ENCODE results near the gene CLEC4M. TPM values are rescaled to one million over a fixed set of nuclear protein-coding genes. Genes with fewer than 3 reads are reported as not detected.

Gene CLEC4M
- total RNA-seq, 1 donor from 2014 or later = not detected

DNA sequence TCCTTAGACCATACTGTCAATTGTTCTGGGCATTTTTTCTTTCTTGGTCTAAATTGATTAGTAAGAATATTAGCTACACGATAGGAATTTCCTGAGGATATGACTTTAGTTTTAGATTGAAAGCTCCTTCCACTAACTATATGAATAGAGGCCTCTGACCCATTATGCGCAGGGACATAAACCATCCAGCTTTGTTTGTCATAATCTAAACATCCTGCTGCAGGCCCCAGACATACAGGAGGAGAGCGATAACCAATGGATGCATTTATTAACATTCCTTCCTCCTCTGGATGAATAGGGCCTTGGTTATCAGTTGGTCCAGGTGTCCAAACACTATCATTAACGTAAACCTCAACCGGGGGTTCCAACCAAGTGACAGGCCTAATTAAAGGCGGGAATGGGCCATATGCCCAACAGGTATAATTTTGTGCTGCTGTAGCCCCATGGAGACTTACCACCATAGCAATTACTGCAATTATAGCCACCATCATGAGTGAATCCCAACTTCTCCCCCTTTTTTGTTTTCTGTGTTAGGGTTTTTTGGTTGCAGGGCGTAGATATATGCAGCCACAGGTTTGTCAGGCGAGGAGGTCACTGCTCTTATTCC, 32.6 kb downstream of the CLEC4M start:
- no peak for DNase-seq (ENCODE audit: extremely low spot score in 2 of 2)
- TF ChIP-seq POLR2A (IDR thresholded peaks at IDR 0.05) (no peak), POLR2AphosphoS5 (IDR thresholded peaks at IDR 0.05; ENCODE audit: insufficient read depth in 1 of 2, low read depth in 1 of 2) (no peak)
- TF ChIP-seq, protein P1, sequence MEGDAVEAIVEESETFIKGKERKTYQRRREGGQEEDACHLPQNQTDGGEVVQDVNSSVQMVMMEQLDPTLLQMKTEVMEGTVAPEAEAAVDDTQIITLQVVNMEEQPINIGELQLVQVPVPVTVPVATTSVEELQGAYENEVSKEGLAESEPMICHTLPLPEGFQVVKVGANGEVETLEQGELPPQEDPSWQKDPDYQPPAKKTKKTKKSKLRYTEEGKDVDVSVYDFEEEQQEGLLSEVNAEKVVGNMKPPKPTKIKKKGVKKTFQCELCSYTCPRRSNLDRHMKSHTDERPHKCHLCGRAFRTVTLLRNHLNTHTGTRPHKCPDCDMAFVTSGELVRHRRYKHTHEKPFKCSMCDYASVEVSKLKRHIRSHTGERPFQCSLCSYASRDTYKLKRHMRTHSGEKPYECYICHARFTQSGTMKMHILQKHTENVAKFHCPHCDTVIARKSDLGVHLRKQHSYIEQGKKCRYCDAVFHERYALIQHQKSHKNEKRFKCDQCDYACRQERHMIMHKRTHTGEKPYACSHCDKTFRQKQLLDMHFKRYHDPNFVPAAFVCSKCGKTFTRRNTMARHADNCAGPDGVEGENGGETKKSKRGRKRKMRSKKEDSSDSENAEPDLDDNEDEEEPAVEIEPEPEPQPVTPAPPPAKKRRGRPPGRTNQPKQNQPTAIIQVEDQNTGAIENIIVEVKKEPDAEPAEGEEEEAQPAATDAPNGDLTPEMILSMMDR (IDR thresholded peaks at IDR 0.05) = no peak
- peaks cover 5% of the 10 kb centered on the region for H3K4me1 ChIP-seq
- H3K4me3 ChIP-seq = no peak overlapping the region
- H3K27ac ChIP-seq = no peak overlapping the region
- intact Hi-C loops (cut with DNase I) = no loop called here
- H3K9me3 ChIP-seq = no peaks in the 10 kb centered on the region
- no peaks in the 10 kb centered on the region for H3K27me3 ChIP-seq
- no peaks in the 10 kb centered on the region for H3K36me3 ChIP-seq

DNA sequence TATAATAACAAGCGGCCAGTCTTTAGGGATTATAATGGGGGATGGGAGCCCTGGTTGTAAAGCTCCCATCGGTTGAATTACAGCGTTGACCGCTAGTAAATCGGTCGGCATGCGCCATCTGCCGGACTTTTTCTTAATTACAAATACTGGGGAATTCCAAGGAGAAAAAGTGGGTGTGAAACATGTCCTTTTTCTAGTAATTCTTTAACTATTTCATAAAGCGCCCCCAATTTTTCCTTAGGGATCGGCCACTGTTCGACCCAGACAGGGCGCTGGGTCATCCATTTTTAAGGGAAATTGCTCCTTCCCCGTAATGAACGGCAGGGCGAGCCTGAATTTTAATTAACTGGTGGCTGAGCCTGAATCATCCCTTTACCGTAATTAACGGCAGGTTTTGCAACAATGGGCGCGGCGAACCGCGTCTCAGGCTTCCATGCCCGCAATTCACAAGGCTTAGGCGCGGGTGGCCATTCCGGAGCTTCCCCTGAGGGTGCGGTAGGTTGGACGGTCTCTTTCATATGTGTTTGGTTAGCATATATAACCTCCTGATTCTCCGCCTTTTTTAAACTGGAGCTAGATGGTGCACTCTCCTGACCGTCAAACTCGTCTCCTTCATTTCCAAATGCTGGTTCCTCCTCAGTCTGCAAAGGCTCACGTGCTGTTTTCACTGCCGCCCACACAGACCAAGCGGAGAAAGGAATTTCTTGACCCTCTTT, 36.8 kb downstream of the CLEC4M start:
- Histone ChIP-seq H3K4me3 (peak overlapping the region in 1 of 2 donors; percentile 22), H3K36me3 (no peaks in the 10 kb centered on the region), H3K4me1 (peaks cover 5% of the 10 kb centered on the region), H3K9me3 (no peaks in the 10 kb centered on the region), H3K27ac (no peak overlapping the region), H3K27me3 (no peaks in the 10 kb centered on the region)
- TF ChIP-seq, protein P1 (IDR thresholded peaks at IDR 0.05) = peak; percentile 49 to 59 (median 51)
- TF ChIP-seq POLR2A (IDR thresholded peaks at IDR 0.05) (no peak), POLR2AphosphoS5 (IDR thresholded peaks at IDR 0.05; ENCODE audit: insufficient read depth in 1 of 2, low read depth in 1 of 2) (peak; percentile 27 to 70)
- intact Hi-C loops (cut with DNase I) = no loop called here
- DNase-seq (ENCODE audit: extremely low spot score in 2 of 2) = no peak

DNA sequence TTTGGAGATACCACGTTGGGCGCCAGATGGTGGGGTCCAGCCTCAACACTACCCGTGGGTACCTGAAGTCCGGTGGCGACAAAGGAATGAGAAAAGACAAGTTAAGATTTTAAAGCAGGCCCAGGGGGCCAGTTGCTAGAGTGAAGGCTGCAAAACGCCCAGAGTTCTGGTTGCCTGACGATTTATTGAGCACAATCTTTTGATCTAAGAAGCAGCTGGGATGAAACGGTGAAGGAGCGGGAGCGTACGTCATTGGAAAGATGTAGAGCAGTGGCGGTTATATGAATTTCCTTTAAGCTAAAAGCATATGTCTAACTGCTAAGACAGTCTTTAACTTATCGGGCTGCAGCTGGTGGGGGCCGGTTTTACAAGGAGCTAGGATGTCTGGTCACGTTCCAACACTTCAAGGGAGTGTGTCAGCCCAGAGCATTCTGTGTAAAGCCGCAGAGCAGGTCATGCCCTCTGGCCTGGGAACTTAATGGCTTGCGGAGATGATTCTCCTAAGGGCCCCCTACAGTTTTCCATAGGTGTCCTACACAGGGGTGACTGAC, 38.1 kb downstream of the CLEC4M start:
- no peak for DNase-seq (ENCODE audit: extremely low spot score in 2 of 2)
- H3K36me3 ChIP-seq = no peaks in the 10 kb centered on the region
- intact Hi-C loops (cut with DNase I) = no loop called here
- H3K4me1 ChIP-seq = peaks cover 5% of the 10 kb centered on the region
- no peak overlapping the region for H3K4me3 ChIP-seq
- no peaks in the 10 kb centered on the region for H3K27me3 ChIP-seq
- TF ChIP-seq POLR2A (IDR thresholded peaks at IDR 0.05) = no peak
- H3K9me3 ChIP-seq = no peaks in the 10 kb centered on the region
- no peak overlapping the region for H3K27ac ChIP-seq

DNA sequence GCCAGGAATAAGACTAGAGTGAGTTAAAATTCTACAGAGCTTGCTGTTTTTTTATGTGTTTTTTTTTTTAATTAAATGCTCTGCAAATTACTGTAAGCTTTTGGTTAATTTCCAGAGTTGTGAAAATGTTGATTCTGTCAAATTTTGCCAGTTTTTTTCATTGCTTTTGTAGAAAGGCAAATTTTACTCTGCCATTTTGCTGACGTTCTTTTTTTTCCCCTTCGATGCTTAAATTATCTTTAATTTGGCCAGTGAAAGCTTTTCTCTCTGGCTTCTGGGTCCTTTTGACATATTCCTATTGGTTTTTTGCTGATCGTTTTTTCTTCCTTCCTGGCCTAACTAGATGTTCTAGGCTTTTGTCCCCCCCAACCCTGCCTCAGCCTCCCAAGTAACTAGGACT, 43.2 kb downstream of the CLEC4M start:
- TF ChIP-seq POLR2AphosphoS5 (IDR thresholded peaks at IDR 0.05; ENCODE audit: insufficient read depth in 1 of 2, low read depth in 1 of 2) (no peak), POLR2A (IDR thresholded peaks at IDR 0.05) (no peak)
- TF ChIP-seq, protein P1 (IDR thresholded peaks at IDR 0.05) = no peak
- H3K9me3 ChIP-seq = no peaks in the 10 kb centered on the region
- H3K36me3 ChIP-seq = no peaks in the 10 kb centered on the region
- no peak for DNase-seq (ENCODE audit: extremely low spot score in 2 of 2)
- no peak overlapping the region for H3K4me3 ChIP-seq
- intact Hi-C loops (cut with DNase I) = no loop called here
- H3K4me1 ChIP-seq = no peaks in the 10 kb centered on the region
- H3K27ac ChIP-seq = no peak overlapping the region
- no peaks in the 10 kb centered on the region for H3K27me3 ChIP-seq

DNA sequence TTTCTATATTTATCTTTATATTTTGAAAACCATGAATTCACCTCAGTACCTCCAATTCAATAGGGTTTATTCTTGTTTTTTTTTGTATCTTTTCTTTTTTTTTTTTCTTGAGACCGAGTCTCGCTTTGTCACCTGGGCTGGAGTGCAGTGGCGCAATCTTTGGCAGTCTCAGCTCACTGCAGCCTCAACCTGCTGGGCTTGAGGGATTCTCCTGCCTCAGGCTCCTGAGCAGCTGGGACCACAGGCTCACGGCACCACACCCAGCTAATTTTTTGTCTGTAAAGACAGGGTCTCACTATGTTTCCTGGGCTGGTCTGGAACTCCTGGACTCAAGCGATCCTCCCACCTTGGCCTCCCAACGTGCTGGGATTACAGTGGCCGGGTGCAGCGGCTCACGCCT, 43.8 kb downstream of the CLEC4M start:
- intact Hi-C loops (cut with DNase I) = no loop called here
- Histone ChIP-seq H3K4me1 (no peaks in the 10 kb centered on the region), H3K27ac (no peak overlapping the region), H3K9me3 (no peaks in the 10 kb centered on the region), H3K36me3 (no peaks in the 10 kb centered on the region), H3K27me3 (no peaks in the 10 kb centered on the region), H3K4me3 (no peak overlapping the region)
- no peak for TF ChIP-seq POLR2A (IDR thresholded peaks at IDR 0.05)
- TF ChIP-seq POLR2AphosphoS5 (IDR thresholded peaks at IDR 0.05; ENCODE audit: insufficient read depth in 1 of 2, low read depth in 1 of 2) = no peak
- TF ChIP-seq, protein P1 (IDR thresholded peaks at IDR 0.05) = no peak
- DNase-seq (ENCODE audit: extremely low spot score in 2 of 2) = no peak

Data from vagina (tissue), 2 donors.